NCI-H2029 (cell line): ENCODE results near the gene HEMK1.

ENCODE experiments used
- DNase-seq: peaks from one replicate; lab custom pipeline; 2025; lab: John Stamatoyannopoulos, UW

HEMK1 gene

DNA sequence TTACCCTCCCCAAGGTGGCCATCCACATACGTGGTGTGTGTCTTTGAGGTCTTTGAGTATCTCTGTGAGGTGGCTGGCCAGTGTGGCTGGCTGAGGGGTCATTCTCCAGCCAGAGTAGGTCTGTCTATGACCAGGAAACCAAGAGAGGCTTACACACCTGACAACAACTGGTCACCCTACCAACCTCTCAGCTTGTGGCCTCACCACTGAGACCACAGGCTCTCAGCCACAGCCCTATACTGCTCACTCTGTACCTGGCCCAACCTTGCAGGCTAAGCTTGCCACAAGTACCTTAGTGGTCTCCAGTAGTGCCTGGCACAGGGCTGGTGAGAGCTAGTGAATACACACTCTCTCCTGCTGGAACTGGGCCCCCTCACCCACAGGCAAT lies 5.1 kb downstream of the HEMK1 start:
- DNase-seq: no peak

DNA sequence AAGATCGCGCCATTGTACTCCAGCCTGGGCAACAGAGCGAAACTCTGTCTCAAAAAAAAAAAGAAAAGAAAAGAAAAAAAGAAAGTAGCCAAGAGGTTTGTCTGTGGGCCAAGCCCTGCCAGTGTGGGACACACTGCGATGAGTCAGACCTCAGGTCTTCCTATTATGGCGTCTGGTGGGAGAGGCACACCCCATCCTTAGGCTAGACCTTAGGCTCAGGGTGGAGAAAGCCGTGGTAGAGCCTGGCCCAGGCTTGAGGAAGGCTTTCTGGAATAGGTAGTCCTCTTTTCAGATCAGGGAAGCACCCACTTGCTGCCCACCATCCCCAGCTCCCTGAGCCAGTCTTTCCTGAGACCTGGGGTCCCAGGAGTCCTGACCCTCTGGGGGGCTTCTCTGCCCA lies 6.0 kb downstream of the HEMK1 start:
- DNase-seq: no peak

DNA sequence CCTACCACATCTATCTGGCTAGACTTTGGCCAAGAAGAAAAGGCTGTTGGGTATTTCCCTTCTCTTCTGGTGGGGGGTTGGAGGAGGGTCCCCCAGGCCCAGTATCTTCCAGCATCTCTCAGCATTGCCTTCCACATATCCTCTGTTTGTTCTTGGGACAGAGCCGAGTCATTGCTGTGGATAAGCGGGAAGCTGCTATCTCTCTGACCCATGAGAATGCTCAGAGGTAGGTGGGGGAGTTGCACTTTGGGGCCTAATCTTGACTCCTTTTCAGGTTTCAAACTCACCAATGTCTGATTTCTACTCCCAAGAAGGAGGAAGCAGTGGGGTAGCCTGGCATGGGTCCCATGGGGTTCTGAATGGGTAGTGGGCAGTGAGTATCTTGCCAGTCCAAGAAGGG lies 8.0 kb downstream of the HEMK1 start:
- no peak for DNase-seq

DNA sequence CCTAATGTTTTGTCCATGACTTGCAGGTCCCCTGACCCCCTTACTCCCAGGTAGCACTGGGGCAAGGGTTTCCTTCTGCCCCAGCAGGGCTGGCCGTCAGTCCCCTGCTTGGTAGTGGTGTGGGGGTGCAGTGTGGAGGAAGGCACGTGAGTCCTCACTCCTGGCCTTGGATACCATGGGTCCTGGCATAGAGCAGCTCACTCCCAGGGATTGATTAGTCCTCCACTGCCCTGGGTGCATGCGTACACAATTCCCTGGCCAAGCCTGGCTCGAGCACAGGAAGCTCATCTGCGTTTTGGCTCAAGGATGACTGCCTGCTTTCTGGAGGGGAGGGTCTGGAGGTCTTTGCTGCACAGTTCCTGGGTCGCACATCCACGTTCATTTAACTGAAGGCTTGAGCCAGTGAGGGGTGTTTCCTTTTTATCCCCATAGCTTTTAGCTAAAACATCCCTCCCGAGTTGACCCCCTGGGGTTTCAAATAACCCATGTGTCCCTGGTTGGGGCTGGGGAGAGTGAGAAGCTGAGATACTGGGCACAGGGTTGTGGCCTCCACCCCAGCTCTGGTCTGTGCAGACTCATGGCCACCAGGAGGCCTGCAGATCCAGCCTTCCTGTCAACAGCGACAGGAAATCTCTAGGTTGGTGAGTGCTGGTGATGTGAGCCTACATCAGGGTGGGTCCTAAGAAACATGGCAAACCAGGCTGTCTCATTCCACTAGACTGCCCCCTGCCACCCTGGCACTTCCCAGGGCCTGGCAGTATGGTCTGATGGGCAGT lies 11.5 kb downstream of the HEMK1 start:
- no peak for DNase-seq

DNA sequence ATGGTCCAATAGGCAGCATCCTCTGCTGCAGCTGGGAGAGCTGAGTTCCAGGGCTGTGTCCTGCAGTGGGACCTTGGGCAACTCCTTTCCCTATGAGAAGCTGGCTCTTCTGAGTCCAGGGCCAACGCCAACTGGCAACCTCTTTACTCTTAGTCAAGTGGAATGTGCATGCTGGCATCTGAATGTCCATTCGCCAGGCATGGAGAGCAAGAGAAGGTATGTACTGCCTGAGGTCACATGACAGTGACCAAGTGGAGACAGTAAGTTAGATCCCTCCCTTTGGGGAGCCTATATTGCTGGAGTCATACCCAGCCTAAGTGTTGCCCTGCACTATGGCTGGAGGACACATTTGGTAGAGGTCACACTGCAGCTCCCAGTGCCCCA lies 12.1 kb downstream of the HEMK1 start:
- DNase-seq: no peak

DNA sequence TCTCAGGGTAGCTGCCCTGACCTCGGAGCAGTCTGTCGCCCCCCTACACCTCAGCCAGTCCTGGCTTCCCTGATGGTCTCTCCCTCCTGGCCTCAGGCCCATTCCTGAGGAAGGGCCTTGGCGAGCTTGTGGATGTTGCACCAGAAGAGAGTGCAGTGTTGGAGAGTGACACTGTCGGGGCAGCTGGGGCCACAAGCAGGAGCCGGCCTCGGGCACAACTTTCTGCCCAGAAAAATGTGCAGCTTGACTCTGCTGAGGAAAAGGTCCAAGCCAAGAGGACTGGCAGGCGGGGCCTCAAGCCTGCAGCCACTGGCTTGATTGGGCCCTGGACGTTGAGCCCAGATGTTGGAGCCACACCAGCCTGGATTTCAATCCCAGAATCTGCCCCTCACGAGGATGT lies 12.8 kb downstream of the HEMK1 start:
- DNase-seq: no peak

DNA sequence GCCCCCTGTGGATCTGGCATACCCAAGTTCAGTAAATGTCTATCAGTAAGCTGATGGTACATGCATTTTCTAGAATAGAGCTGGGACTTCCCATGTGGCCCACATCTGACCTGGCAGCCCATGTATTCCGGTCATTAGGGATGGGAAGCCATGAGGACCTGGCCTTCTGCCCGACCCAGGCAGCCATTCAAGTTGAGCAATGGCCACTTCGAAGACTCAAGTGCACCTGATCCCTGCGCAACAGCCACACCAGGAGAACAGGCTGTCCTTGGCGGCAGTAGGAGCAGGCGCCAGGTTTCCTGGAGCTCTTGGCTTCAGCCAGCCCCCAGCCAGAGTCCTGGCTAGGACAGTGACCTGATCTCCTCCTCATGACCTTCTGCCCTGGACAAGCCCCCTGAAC lies 14.6 kb downstream of the HEMK1 start:
- peak; percentile 77 for DNase-seq

DNA sequence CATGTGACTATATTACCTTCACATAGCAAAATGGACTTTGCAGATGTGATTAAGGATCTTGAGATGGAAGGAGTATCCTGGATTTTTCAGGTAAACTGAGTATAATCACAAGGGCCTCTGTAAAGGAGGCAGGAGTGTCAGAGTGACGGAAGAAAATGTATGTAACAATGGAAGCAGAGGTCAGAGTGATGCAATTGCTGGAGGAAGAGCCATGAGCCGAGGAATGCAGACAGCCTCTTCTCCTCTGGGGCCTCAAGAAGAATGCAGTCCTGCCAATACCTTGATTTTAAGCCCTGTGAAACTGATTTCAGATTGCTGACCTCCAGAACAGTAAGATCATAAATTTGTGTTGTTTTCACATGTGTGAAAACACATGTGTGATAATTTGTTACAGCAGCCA lies 15.1 kb downstream of the HEMK1 start:
- DNase-seq: no peak

DNA sequence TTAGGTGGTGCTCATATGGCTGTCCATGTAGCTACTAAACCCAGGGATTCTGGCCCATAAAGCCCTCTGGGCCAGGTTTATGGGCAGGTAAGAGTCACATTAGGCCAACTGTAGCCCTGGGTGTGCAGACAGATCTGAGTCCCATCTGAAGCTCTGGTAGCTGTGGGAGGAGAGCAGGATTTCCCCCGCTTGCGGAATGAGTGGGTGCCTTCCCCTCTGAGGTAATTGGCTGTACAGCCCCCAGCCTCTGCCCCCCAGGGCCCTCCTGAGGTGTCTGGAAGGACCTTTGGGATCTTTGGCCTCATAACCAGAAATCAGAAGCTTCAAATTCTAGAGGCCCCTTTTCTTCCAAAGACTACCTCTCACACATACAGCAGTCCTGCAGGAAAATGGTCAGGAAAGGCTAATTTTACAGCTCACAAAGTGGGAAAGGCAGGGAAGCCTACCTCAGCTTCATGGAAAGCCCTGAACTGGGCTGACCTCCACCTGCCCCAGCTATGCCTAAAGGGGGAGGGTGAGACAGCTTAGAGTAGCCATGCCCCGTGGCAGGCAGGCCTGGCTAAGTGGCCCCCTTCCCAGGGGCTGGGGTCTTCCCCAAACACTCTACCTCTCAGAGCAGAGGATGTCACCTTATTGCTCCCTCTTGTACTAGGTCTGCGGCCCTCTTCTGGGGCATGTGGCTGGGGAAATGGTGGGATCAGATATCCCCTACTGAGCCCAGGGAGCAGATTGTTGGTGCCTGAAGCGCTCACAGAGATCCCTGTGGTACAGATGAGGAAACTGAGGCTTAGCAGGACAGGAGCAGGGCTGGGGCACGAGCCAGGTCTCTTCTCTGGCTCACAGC lies 16.8 kb downstream of the HEMK1 start:
- no peak for DNase-seq

DNA sequence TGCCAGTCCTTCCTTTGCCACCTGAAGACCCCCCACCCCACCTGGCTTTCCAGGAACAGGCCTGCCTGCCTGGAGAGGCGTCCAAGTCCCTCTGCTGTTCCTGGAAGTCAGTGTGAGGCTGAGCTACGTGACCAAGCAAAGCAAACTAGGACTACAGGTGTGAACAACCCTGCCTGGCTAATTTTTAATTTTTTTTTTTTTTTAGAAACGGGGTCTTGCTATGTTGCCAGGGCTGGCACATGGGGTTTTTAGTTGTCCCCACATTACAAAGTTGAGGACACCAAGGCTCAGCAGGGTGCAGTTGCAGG lies 17.4 kb downstream of the HEMK1 start:
- DNase-seq: no peak

DNA sequence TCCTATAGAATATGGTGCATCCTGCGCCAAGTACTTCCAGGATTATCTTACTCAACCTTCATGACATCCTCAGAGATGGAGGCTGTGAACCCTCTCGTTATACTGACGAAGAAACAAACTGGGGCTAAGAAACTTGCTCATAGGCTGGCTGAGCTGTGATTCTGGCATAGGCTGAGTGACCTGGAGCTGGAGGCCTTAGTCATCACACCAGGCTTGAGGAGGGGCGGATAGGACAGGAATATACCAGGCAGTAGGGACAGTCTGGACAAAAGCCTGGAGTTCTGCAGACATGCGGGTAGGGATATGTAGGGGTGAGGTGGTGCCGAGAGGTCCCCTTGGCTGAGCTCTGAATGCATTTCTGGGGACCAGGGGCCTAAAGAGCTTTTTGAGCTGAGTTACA lies 18.1 kb downstream of the HEMK1 start:
- DNase-seq: no peak

DNA sequence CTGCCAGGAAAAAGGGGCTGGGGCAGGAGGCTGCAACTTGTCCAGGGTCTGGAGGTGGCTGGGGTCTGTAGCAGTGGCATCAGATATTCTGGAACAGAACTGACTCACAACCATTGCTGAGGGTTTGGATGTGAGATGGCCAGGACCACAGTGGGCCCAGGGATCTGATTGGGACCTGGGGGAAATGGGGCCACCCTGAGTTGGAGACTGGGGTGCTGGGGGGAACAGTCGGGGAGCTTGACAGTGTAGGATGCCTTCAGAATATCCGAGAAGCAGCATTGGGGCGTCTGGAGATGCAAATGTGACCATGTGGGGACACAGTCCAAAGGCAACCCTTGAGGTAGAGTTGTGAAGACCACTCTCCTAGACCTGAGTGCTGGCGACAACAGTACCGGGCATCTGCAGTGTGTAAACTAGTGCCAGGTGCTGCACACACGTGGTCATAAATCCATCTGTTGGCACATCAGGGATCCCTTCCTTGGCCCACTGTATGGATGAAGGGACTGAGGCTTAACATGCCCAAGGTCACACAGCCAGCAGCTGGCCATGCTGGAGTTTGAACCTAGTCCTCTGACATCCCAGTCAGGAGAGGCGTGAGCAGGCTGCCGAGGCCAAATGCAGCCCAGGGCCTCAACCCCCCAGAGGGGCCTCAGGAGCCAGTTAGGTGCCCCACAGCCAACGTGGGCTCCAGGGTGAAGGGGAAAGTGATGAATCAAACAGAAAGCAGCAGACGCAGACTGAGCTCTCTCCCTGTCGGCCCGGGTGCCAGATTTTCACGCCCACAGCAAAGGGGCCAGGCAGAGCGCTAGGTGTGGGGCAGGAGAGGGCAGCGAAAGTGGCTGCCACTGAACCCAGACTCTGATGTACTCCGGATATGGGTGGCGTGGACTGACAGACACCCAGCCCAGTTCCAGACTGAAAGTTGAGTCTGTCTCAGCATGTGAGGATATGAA lies 18.8 kb downstream of the HEMK1 start:
- no peak for DNase-seq

DNA sequence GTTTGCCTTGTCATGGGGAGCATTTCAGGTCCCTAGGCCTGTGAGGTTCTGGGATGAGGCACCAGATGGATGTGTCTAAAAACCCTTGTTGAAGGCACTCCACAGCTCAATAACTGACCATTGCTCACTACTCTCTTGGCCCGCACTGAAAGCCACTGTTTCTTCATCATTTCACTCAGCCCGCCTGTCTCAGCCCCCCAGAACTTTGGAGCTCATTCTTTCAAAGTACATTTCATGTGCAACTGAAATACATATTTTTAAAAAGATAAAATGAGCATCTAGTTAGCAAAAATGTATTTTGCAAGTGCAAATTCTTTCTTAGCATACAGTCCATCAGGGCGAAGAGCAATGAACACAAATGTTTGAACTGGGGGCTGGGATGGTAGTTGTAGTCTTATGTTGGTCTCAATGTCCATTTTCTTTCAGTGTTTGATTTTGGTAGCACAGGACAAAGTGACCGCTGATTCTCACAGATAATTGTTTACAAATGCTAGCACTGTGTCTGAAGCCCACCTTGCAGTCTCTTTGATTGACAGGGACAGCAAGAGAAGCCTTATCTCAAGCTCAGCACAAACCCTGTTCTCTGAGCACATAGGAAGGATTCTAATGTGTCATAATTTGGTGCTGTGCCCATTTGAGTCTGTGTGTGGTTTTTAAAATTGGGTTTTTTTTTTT lies 19.6 kb downstream of the HEMK1 start:
- no peak for DNase-seq

DNA sequence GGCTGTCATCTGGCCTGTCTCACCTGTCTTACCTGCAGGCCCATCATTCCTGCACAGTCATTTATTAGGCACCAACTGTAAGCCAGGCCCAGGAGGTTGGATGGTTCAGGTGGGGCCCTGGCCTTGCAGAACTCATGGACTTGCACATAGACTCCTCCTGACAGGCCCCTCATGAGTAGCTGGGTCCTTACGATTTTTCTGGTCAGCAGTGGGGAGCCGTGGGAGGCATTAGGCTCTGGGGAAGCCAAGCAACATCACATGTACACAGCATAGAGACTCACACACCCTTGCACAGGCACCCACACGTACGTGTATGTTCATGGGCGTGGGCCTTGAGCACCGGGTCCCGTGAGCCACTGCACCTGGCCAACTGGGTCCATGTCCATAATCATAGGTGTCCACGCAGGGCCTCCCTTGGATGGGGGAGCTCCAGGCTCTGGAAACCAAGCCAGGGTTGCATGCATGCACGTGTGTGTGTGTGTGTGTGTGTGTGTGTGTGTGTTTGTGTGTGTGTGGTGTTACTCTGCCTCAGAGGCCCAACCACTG lies 21.9 kb downstream of the HEMK1 start:
- no peak for DNase-seq

DNA sequence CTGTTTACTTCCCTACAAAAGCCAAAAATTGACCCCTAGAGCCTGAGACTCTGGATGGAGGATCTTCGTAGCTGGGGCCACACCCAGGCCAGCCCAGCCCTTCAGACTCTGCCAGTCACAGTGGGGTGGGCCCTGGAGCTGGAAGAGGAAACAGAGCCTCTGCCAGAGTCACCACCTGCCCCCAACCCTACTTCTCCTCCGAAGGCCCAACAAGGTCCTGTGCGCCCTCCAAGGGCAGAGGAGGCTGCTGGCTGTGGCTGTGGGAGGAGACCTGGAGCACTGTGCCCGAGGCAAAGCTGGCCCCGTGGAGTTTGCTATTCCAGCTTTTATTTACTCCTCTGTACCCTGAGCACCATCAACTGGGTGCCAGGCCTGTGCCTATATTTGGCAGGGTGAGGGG lies 23.2 kb downstream of the HEMK1 start:
- DNase-seq: no peak

DNA sequence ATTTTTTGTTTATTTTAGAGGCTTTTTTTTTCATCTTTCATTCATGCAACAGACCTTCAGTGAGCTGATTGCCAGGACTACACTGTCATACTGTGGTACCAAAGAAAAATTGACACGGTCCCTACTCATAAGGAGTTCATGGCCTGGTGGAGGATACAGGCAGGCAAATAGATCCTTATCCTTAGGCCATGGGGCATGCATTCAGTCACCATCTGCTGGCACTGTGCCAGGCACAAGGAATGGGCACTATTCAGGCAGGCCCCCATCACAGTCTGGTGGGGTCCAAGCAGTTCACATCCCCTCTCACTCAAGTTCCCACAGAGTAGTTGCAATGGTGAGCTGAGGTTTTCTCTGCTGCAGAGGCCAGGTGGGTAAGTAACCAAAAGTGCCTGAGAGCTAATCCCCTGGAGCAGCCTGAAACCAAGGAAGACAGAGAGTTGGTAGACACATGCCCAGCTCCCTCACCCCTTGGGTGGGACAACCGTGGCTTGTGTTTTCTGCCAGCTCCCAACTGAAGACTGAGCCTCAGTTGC lies 25.0 kb downstream of the HEMK1 start:
- DNase-seq: no peak

DNA sequence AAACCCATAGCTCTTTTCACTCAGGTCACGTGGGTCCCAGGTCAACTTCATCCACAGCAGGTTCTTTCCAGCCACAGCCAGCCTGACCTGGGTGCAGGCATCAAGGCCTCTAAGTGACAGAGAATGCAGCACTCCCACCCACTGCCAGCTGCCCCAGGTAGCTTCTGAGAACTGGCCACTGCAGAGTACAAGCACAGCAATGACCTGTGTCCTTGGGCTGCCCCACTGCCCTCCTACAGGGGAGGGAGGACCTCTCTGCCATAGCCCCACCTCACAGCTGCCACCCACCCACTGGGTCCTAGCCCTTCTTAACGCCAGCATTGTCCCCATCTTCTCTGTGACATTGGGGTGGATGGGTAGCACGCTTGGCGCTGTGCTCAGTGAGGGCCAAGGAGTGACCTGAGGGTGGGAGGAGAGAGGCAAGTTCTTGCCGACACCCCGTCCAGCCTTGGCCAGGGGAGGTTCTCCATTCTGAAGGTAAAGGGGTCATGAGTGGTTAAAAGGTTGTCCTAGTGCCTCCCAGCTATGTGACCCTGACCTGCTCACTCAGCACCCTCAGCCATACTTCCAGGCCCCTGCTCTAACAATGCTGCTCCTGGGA lies 29.9 kb downstream of the HEMK1 start:
- DNase-seq: no peak

DNA sequence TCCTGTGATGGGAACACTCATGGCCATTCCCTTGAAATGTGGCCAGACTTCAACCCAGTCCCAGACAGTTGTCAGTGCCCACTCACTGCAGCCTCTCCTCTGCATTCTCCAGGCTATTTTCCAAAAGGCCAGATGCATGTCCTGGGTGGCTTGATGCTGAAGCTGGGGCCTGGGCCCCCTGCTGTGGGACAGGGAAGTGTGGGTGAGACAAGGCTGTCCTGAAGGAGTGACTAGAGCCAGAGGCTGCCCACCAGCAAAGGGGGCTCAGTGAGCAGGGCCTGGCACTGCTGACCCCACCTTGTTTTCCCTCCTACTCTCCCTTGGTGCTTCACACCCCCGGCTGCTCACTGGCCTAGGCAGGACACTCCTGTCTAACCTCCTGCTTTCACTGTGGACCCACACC lies 30.4 kb downstream of the HEMK1 start:
- no peak for DNase-seq

DNA sequence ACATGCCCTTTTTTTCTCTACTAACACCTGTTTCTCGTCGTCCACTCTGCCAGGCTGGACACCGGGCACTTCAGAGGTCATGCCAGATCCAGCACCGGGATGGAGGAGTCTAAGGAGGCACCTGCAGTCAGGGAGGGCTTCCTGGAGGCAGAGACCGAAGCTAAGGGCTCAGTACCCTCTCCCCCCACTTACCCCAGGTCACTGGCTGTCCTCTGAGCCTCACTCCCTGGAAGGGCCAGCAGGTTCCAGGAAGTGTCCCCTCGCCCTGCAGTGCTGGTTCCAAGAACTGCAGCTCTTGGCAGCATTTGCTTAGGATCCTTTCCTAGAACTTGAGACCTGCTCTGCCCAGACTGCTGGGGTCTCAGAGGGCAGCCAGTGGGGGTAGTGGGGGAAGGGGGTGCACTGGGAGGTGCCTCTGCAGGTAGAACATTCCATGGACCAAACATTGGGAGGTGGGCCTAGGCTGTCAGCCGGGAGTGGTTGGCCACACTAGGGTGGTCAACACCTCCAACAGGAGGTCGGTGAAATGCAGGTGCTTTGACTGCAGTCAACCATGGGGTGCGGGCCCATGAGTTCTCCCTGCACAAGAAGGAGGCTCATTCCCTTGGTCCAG lies 30.9 kb downstream of the HEMK1 start:
- no peak for DNase-seq

DNA sequence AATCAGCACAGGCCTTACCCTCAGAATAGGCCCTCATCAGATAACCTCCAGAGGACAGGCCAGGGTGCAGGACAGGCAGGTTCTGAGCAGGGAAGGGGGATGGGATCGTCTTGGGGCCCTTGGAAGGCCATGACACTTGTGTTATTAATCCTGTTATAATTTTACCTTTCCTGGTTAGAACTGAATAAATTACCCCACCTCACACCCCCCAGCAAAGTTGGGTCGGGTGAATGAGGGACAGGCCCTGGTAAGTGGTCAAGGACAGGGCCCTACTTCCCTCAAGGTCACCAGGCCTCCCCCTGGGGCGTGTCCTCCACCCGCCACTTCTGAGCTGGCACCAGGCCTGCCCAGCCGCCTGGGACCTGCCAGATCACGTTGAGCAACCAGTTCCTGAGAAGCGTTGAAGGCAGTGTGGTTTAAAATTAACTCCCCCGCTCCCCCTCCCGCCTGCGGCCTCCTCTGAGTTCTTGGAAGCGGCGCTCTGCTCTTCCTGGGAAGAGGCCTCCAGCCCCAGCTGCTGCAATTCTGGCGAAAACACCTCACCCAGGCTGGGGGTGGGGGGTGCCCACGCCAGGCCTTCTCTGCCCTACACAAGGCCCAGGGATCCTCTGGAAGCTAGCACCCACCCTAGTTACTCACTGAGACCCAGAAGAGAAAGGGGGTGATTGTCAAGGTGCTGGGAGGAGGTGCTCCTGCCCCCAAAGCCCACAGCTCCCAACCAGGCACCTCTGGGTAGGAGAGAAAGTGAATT lies 31.7 kb downstream of the HEMK1 start:
- peak; percentile 84 for DNase-seq
